Endodermal cell (in vitro differentiated cells): ENCODE data around the gene SPEN. TPM values are rescaled to one million over a fixed set of nuclear protein-coding genes. Genes with fewer than 3 reads are reported as not detected.
"Not testable (repeated sequence)": the region's sequence is repeated elsewhere in the genome, so short reads cannot be mapped to it uniquely, and the experiment has no call there.

Experiments
- DNase-seq: peaks from one replicate; pipeline ENCODE4 v3.0.0-alpha.2; 2017
- H3K27ac ChIP-seq: 2 replicates; pipeline ENCODE4 v1.5.1; 2013; ENCODE audit warnings: mild to moderate bottlenecking, low read depth, low read length, moderate library complexity
- H3K27me3 ChIP-seq: 2 replicates; pipeline ENCODE4 v1.6.1; 2013; ENCODE audit warnings: mild to moderate bottlenecking, low read length, moderate library complexity; ENCODE audit not compliant: insufficient read depth, control insufficient read depth, poor library complexity, severe bottlenecking
- H3K36me3 ChIP-seq: 2 replicates; pipeline ENCODE4 v1.7.0; 2013; ENCODE audit warnings: mild to moderate bottlenecking, low read length, moderate library complexity; ENCODE audit not compliant: control insufficient read depth, insufficient read depth
- H3K4me1 ChIP-seq: one replicate; pipeline ENCODE4 v1.7.0; 2013; ENCODE audit warnings: low read length; ENCODE audit not compliant: control insufficient read depth, insufficient read depth
- H3K4me3 ChIP-seq: 2 replicates; pipeline ENCODE4 v1.5.1; 2013; ENCODE audit warnings: mild to moderate bottlenecking, low read length, moderate library complexity
- H3K9ac ChIP-seq: 2 replicates; pipeline ENCODE4 v1.6.1; 2013; ENCODE audit warnings: mild to moderate bottlenecking, low read length, moderate library complexity; ENCODE audit not compliant: poor library complexity, severe bottlenecking; ENCODE audit errors: extremely low read depth
- H3K9me3 ChIP-seq: 2 replicates; pipeline ENCODE4 v1.6.1; 2013; ENCODE audit warnings: mild to moderate bottlenecking, low read length, moderate library complexity; ENCODE audit not compliant: control insufficient read depth
- H3K27ac Mint-ChIP-seq: 2 replicates; pipeline ENCODE4 v1.8.0; 2020; ENCODE audit warnings: mixed read lengths
- H3K27me3 Mint-ChIP-seq: 2 replicates; pipeline ENCODE4 v1.8.0; 2021; ENCODE audit warnings: mild to moderate bottlenecking, mixed read lengths; ENCODE audit not compliant: insufficient read depth
- H3K36me3 Mint-ChIP-seq: 2 replicates; pipeline ENCODE4 v1.8.0; 2020; ENCODE audit warnings: low read depth, mixed read lengths
- H3K4me1 Mint-ChIP-seq: 2 replicates; pipeline ENCODE4 v1.8.0; 2020; ENCODE audit warnings: mixed read lengths
- H3K4me3 Mint-ChIP-seq: 2 replicates; pipeline ENCODE4 v1.8.0; 2020; ENCODE audit warnings: mild to moderate bottlenecking, moderate library complexity, mixed read lengths
- H3K9me3 Mint-ChIP-seq: 2 replicates; pipeline ENCODE4 v1.8.0; 2020; ENCODE audit warnings: mild to moderate bottlenecking, mixed read lengths
- WGBS, 2 experiments: methylation state at CpG; one replicate each; pipeline versions ENCODE4 v1.1.5 to v1.1.7; 2013; ENCODE audit warnings: missing lambda C conversion rate in 2 of 2, mixed read lengths in 1 of 2; ENCODE audit not compliant: insufficient coverage in 1 of 2, insufficient read length in 1 of 2; 5-methylcytosine and 5-hydroxymethylcytosine counted together
- total RNA-seq, 2 donors: library from RNA; stranded (reverse); fragmentation: NEBNext Ultra II Directional in 1 of 2; extraction: Animal tissue kit (Norgen Biotek cat#: 25700) in 1 of 2; gene quantifications; 2 replicates in 1 of 2; 3 replicates in 1 of 2; pipeline ENCODE4 v1.2.1, GENCODE V29; 2021
- TF ChIP-seq, protein P1 (sequence below): fragments of 200-600 bp; sonication (generic); conservative IDR thresholded peaks from 2 replicates; pipeline ENCODE4 v1.5.0; 2021; ENCODE audit warnings: antibody characterized with exemption, mild to moderate bottlenecking

Gene SPEN
- total RNA-seq, 2 donors from 2014 or later, result 61.5 to 71.9 TPM

DNA sequence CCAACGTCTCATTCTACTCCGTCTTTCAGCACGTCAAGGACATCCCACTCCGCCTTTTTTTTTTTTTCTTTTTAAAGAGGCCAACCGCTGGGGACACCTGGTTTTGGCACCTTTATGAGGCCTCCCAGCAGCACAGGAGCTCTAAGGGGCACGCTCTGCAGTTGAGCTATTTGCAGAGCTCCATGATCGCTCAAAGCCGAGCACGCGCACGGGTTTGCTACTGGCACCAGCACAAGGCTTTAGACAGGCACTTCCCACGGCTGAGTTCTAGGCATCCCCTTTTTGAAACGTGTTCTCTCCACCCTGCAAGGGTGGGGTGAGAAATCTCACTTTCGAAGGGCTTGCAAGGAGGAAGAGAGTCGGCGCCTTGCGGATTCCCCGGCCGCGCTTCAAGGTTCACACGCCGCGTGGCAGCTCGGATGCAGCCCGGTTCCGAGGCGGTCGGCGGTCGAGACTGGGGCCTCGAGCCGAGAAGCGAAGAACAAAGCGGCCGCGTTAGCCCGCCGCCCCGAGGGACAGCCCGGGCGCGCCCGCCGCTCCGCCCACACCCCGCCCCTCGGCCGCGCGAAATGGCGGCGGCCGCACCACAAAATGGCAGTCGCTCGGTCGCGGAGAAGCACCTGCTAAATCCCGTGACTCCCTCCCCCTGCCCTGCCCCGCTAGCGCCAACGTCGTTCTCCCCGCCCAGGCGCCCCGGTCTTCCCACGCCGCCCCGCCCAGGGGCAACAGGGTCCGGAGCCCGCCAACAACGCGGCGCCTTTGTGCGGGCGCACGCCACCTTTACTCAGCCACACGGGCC is 12.9 kb upstream of the SPEN start:
- Mint-ChIP-seq H3K36me3 (peaks cover 7% of the 10 kb centered on the region), H3K9me3 (no peaks in the 10 kb centered on the region), H3K4me3 (peak overlapping the region; percentile 86), H3K27ac (peak overlapping the region; percentile 99), H3K27me3 (no peaks in the 10 kb centered on the region), H3K4me1 (peaks cover 8% of the 10 kb centered on the region)
- H3K36me3 ChIP-seq, result no peaks in the 10 kb centered on the region
- peak; percentile 96 for DNase-seq
- H3K27ac ChIP-seq, result peak overlapping the region; percentile 100
- no peaks in the 10 kb centered on the region for H3K27me3 ChIP-seq
- no peaks in the 10 kb centered on the region for H3K9me3 ChIP-seq
- TF ChIP-seq, protein P1, sequence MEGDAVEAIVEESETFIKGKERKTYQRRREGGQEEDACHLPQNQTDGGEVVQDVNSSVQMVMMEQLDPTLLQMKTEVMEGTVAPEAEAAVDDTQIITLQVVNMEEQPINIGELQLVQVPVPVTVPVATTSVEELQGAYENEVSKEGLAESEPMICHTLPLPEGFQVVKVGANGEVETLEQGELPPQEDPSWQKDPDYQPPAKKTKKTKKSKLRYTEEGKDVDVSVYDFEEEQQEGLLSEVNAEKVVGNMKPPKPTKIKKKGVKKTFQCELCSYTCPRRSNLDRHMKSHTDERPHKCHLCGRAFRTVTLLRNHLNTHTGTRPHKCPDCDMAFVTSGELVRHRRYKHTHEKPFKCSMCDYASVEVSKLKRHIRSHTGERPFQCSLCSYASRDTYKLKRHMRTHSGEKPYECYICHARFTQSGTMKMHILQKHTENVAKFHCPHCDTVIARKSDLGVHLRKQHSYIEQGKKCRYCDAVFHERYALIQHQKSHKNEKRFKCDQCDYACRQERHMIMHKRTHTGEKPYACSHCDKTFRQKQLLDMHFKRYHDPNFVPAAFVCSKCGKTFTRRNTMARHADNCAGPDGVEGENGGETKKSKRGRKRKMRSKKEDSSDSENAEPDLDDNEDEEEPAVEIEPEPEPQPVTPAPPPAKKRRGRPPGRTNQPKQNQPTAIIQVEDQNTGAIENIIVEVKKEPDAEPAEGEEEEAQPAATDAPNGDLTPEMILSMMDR, result no peak
- H3K4me1 ChIP-seq, result no peaks in the 10 kb centered on the region
- H3K4me3 ChIP-seq, result peak overlapping the region; percentile 94
- H3K9ac ChIP-seq, result peak overlapping the region; percentile 99
- WGBS, 2 experiments, result 0 to 1% methylated on average over 36 to 77 of the region's 77 CpGs

DNA sequence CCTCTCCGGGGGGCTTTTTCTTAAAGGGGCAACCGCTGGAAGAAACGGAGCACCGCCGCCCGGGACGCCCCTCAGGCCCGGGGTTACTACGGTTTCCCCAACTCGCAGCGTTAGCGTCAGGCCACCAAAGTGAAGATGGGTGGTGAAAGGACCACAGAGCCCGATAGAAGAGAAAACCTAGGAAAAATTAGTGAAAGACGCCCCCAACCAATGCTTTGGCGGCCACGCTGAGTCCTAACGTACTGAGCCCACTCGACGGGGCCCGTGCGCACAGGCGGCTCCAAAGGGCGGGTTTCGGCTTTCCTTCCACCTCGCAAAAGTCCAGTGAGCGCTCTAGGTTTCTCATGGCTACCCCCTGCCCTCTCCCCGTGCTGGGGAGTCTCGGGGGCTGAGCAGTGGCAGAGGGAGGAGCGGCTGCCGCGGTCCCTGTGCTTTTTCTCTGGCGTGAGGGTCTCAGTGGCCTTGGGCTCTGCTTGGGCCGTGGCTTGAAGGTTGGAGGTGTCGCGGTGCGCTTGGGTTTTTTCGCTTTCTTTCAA is 12.2 kb upstream of the SPEN start:
- H3K4me3 ChIP-seq, result peak overlapping the region; percentile 94
- H3K4me1 ChIP-seq, result no peaks in the 10 kb centered on the region
- H3K9me3 Mint-ChIP-seq, result no peaks in the 10 kb centered on the region
- 0 to 1% methylated on average over 21 to 37 of the region's 37 CpGs for WGBS, 2 experiments
- DNase-seq, result no peak
- H3K36me3 Mint-ChIP-seq, result peaks cover 7% of the 10 kb centered on the region
- H3K27ac Mint-ChIP-seq, result peak overlapping the region; percentile 99
- no peaks in the 10 kb centered on the region for H3K27me3 Mint-ChIP-seq
- peak overlapping the region; percentile 99 for H3K9ac ChIP-seq
- H3K4me1 Mint-ChIP-seq, result peaks cover 4% of the 10 kb centered on the region
- TF ChIP-seq, protein P1, result no peak
- H3K27ac ChIP-seq, result peak overlapping the region; percentile 100
- no peaks in the 10 kb centered on the region for H3K9me3 ChIP-seq
- no peaks in the 10 kb centered on the region for H3K27me3 ChIP-seq
- H3K4me3 Mint-ChIP-seq, result peak overlapping the region; percentile 86
- H3K36me3 ChIP-seq, result no peaks in the 10 kb centered on the region

DNA sequence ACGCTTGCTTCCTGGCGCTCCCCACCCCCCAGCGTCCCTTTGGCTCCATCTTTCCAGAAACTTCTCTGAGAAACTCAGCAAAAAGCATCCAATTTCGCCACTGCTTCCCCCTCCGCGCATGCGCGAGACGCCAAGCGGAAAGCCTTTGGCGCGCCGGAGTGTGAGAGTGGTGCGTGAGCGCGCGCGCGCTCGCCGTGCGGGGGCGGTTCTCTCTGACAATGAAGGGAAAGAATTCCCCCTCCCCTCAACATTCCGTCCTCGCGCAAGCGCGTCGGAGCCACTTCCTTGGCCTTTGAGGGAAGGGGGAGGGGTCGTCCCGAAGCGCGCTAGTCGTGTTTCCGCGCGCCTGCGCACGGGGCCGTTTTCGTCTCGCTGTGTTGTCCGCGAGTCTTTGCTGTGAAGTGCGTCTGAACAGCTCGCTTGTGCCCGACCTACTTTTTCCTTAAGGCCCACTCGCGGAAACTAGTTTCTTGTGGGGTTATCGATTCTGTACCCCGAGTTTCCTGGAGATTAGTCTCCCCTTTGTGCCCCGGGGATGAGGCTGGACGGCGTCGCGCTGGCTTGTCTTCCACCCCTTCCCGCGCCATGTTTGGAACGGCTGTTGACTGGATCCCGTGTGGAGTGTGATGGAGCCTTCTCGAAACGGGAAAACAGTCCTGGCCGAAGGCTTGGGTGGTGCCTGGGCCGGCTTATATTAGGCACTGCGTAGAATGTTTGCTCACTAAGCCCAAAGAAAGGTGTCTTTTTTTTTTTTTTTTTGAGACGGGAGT is 11.6 kb upstream of the SPEN start:
- H3K4me1 ChIP-seq, result no peaks in the 10 kb centered on the region
- H3K27ac ChIP-seq, result peak overlapping the region; percentile 100
- H3K4me3 Mint-ChIP-seq, result peak overlapping the region; percentile 86
- no peaks in the 10 kb centered on the region for H3K36me3 ChIP-seq
- H3K9me3 Mint-ChIP-seq, result no peaks in the 10 kb centered on the region
- no peaks in the 10 kb centered on the region for H3K27me3 Mint-ChIP-seq
- H3K9me3 ChIP-seq, result no peaks in the 10 kb centered on the region
- 14 to 22% methylated on average over 39 to 65 of the region's 66 CpGs for WGBS, 2 experiments
- H3K36me3 Mint-ChIP-seq, result peaks cover 7% of the 10 kb centered on the region
- H3K9ac ChIP-seq, result peak overlapping the region; percentile 99
- H3K4me1 Mint-ChIP-seq, result peaks cover 4% of the 10 kb centered on the region
- no peaks in the 10 kb centered on the region for H3K27me3 ChIP-seq
- peak; percentile 98 for DNase-seq
- TF ChIP-seq, protein P1, result no peak
- H3K4me3 ChIP-seq, result peak overlapping the region; percentile 94
- peak overlapping the region; percentile 99 for H3K27ac Mint-ChIP-seq

DNA sequence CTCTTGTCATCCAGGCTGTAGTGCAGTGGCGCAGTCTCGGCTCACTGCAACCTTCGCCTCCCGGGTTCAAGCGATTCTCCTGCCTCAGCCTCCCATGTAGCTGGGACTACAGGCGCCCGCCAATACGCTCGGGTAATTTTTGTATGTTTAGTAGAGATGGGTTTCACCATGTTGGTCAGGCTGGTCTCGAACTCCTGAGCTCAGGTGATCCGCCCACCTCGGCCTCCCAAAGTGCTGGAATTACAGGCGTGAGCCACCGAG is 11.1 kb upstream of the SPEN start:
- 95 to 97% methylated on average over 5 to 14 of the region's 14 CpGs for WGBS, 2 experiments
- not testable (repeated sequence) for H3K36me3 ChIP-seq, H3K9me3 ChIP-seq, DNase-seq, H3K4me1 Mint-ChIP-seq, H3K27ac ChIP-seq, H3K4me1 ChIP-seq, H3K27me3 Mint-ChIP-seq, H3K36me3 Mint-ChIP-seq, H3K27me3 ChIP-seq, H3K9me3 Mint-ChIP-seq
- H3K4me3 Mint-ChIP-seq, result peak overlapping the region; percentile 86
- Histone ChIP-seq H3K9ac (peak overlapping the region; percentile 65), H3K4me3 (peak overlapping the region; percentile 94)
- peak overlapping the region; percentile 99 for H3K27ac Mint-ChIP-seq
